ENCODE measurements around the gene NPAS3.

NPAS3 gene

GRCh38 chr14:33570694-33571310, 632.1 kb downstream of the NPAS3 start:
- 90 to 93% methylated on average over 4 to 5 of the region's 5 CpGs for WGBS, 2 experiments
- Histone ChIP-seq H3K4me1 (ENCODE audit: control insufficient read depth, insufficient read depth, low read length) (no peaks in the 10 kb centered on the region), H3K27ac (ENCODE audit: insufficient read depth, low read depth, low read length, poor library complexity, severe bottlenecking) (no peak overlapping the region), H3K9me3 (ENCODE audit: control insufficient read depth, low read length) (no peaks in the 10 kb centered on the region), H3K4me3 (ENCODE audit: insufficient read depth, low read depth, low read length) (no peak overlapping the region), H3K27me3 (ENCODE audit: control insufficient read depth, insufficient read depth, low read length, poor library complexity, severe bottlenecking) (no peaks in the 10 kb centered on the region), H3K36me3 (ENCODE audit: control insufficient read depth, insufficient read depth, low read length) (no peaks in the 10 kb centered on the region)

DNA sequence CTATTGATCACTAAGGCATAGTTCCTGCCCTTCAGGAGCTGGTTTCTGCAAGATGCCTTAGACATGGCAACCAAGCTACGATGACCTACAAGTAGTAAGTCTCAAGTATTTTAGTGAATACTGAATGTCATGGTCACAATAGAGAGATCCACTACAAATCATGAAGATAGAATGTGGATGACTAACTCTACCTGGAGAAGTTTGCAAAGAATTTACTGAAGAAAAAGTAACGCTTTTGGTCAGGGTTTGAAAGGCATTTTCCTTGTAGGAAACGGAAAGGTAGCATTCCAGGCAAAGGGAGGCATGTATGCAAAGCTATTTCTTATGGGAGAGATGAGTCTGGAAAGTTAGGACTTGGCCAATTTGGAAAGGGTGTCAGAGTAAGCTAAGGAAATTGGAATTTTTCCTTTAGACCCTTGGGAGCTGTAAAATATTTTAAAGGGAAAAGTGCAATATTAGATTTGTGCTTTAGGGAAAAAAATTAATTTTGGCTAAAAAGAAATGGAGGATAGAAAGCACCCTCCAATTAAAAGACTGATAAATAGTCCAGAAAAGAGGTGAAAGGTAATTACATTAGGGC, 634.7 kb downstream of the NPAS3 start:
- WGBS, 2 experiments: 93 to 97% methylated on average over 3 of the region's 3 CpGs
- Histone ChIP-seq H3K36me3 (ENCODE audit: control insufficient read depth, insufficient read depth, low read length) (no peaks in the 10 kb centered on the region), H3K9me3 (ENCODE audit: control insufficient read depth, low read length) (no peaks in the 10 kb centered on the region), H3K4me3 (ENCODE audit: insufficient read depth, low read depth, low read length) (no peak overlapping the region), H3K4me1 (ENCODE audit: control insufficient read depth, insufficient read depth, low read length) (no peaks in the 10 kb centered on the region), H3K27me3 (ENCODE audit: control insufficient read depth, insufficient read depth, low read length, poor library complexity, severe bottlenecking) (no peaks in the 10 kb centered on the region), H3K27ac (ENCODE audit: insufficient read depth, low read depth, low read length, poor library complexity, severe bottlenecking) (no peak overlapping the region)

DNA sequence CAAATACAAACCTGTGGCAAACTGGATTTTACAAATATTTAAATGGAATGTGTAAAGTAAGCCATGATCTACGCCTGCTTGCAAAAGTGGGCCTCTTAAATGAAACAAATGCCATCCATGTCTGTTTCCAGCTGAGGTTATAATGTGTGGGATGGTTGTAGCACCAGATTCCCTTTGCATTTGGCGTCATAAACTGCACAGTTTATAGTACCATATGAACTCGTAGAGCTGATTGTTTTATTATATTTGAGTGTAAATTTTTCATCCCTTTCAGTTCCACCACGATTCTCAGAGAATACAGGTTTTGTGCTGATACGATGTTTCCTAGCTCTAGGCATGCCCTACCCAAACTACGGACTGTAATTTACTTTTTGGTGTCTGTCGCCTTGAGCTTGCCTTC, 637.3 kb downstream of the NPAS3 start:
- WGBS, 2 experiments: 93 to 94% methylated on average over 7 of the region's 7 CpGs
- Histone ChIP-seq H3K27ac (ENCODE audit: insufficient read depth, low read depth, low read length, poor library complexity, severe bottlenecking) (no peak overlapping the region), H3K4me3 (ENCODE audit: insufficient read depth, low read depth, low read length) (no peak overlapping the region), H3K4me1 (ENCODE audit: control insufficient read depth, insufficient read depth, low read length) (no peaks in the 10 kb centered on the region), H3K9me3 (ENCODE audit: control insufficient read depth, low read length) (no peaks in the 10 kb centered on the region), H3K36me3 (ENCODE audit: control insufficient read depth, insufficient read depth, low read length) (no peaks in the 10 kb centered on the region), H3K27me3 (ENCODE audit: control insufficient read depth, insufficient read depth, low read length, poor library complexity, severe bottlenecking) (no peaks in the 10 kb centered on the region)

- no peak overlapping the region for H3K4me3 ChIP-seq (ENCODE audit: insufficient read depth, low read depth, low read length)
- no peaks in the 10 kb centered on the region for H3K4me1 ChIP-seq (ENCODE audit: control insufficient read depth, insufficient read depth, low read length)
- H3K27me3 ChIP-seq (ENCODE audit: control insufficient read depth, insufficient read depth, low read length, poor library complexity, severe bottlenecking): no peaks in the 10 kb centered on the region
- H3K9me3 ChIP-seq (ENCODE audit: control insufficient read depth, low read length): no peaks in the 10 kb centered on the region
- no peaks in the 10 kb centered on the region for H3K36me3 ChIP-seq (ENCODE audit: control insufficient read depth, insufficient read depth, low read length)
- WGBS, 2 experiments: 95 to 98% methylated on average over 2 of the region's 3 CpGs
- H3K27ac ChIP-seq (ENCODE audit: insufficient read depth, low read depth, low read length, poor library complexity, severe bottlenecking): no peak overlapping the region
Observed at GRCh38 chr14:33578461-33579216, 640.0 kb downstream of the NPAS3 start.

- Histone ChIP-seq H3K9me3 (ENCODE audit: control insufficient read depth, low read length) (no peaks in the 10 kb centered on the region), H3K4me3 (ENCODE audit: insufficient read depth, low read depth, low read length) (no peak overlapping the region), H3K4me1 (ENCODE audit: control insufficient read depth, insufficient read depth, low read length) (no peaks in the 10 kb centered on the region), H3K27me3 (ENCODE audit: control insufficient read depth, insufficient read depth, low read length, poor library complexity, severe bottlenecking) (no peaks in the 10 kb centered on the region), H3K36me3 (ENCODE audit: control insufficient read depth, insufficient read depth, low read length) (no peaks in the 10 kb centered on the region), H3K27ac (ENCODE audit: insufficient read depth, low read depth, low read length, poor library complexity, severe bottlenecking) (no peak overlapping the region)
- WGBS, 2 experiments: 92% methylated on average over 9 of the region's 9 CpGs
Observed at GRCh38 chr14:33580231-33580749, 641.6 kb downstream of the NPAS3 start.

DNA sequence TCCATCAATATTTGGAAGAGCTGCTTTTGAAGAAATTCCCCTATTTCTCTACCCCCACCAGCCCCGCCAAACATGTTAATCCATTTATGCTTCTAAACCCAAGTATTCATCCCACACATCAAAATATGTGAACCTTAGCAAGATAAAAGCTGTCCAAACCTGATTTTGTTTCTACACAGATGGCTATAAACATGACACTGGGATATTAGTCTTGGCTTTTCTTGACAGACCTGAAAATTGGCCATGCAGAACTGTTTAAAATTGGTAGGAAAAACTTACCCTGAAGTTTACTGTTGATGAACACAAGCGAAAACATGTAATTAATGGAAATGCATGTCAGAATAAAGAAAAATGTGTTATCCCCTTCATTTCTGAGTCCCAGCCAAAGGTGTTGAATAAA, 642.2 kb downstream of the NPAS3 start:
- Histone ChIP-seq H3K9me3 (ENCODE audit: control insufficient read depth, low read length) (no peaks in the 10 kb centered on the region), H3K4me1 (ENCODE audit: control insufficient read depth, insufficient read depth, low read length) (no peaks in the 10 kb centered on the region), H3K4me3 (ENCODE audit: insufficient read depth, low read depth, low read length) (no peak overlapping the region), H3K27me3 (ENCODE audit: control insufficient read depth, insufficient read depth, low read length, poor library complexity, severe bottlenecking) (no peaks in the 10 kb centered on the region), H3K27ac (ENCODE audit: insufficient read depth, low read depth, low read length, poor library complexity, severe bottlenecking) (no peak overlapping the region), H3K36me3 (ENCODE audit: control insufficient read depth, insufficient read depth, low read length) (no peaks in the 10 kb centered on the region)
- WGBS, 2 experiments: 96% methylated on average over 2 of the region's 2 CpGs

DNA sequence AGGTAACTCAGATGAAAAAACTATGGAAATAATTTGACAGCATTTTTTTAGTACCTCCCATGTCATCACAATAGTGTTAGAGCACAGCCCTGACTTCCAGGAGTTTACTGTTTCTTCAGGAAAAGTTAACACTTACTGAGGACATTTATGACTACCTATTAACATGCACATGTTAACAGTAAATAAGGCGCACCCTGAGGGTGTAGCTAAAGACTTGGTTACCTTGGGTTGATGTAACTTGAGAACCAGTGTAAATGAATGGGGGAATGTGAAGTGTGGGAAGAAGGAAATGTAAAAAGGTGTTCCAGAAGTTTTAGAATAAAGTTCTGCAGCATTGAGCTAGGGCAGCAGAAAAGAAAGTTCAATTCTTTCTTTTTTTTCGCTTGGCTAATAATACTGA, 646.0 kb downstream of the NPAS3 start:
- no peaks in the 10 kb centered on the region for H3K36me3 ChIP-seq (ENCODE audit: control insufficient read depth, insufficient read depth, low read length)
- H3K27ac ChIP-seq (ENCODE audit: insufficient read depth, low read depth, low read length, poor library complexity, severe bottlenecking): no peak overlapping the region
- WGBS, 2 experiments: 87 to 93% methylated on average over 2 of the region's 2 CpGs
- no peaks in the 10 kb centered on the region for H3K27me3 ChIP-seq (ENCODE audit: control insufficient read depth, insufficient read depth, low read length, poor library complexity, severe bottlenecking)
- H3K4me3 ChIP-seq (ENCODE audit: insufficient read depth, low read depth, low read length): no peak overlapping the region
- no peaks in the 10 kb centered on the region for H3K4me1 ChIP-seq (ENCODE audit: control insufficient read depth, insufficient read depth, low read length)
- no peaks in the 10 kb centered on the region for H3K9me3 ChIP-seq (ENCODE audit: control insufficient read depth, low read length)

DNA sequence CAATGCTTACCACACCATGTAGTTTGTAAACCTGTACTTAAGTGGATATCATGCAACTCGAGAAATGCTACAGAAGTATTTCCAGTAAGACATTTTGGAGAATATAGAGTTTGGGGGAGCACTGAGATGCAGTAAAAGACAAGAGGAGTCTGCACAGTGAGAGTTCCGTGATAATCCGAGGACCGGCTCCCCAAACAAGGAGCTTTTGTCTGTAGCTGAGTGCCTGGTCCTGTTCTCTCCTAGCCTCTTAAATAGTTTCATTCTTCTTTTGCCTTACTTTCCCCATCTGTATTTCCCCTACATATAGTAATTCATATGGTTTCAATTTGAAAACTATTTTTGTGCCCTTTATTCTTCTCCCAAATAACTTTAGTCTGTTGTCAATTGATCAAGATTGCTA, 648.1 kb downstream of the NPAS3 start:
- WGBS, 2 experiments: 93 to 94% methylated on average over 4 of the region's 4 CpGs

DNA sequence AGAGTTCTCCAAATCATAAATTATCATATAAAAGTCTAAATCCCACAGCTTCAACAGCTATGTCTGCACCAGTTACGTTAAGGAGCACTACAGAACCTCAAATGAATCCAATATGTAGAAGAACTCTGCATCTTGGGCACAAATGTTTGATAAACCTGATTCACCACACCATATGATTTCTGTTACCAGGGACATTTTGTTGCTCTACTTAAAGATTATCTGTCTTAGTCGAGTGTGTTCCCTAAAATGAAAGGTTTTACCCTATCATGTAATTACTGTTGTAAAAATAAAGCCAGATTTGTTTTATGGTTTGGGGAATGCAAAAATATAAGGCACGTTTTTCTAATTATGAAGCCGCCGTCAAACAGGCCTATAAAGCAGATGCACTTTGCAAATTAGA, 649.1 kb downstream of the NPAS3 start:
- WGBS, 2 experiments: 93 to 97% methylated on average over 4 to 5 of the region's 5 CpGs
- H3K36me3 ChIP-seq (ENCODE audit: control insufficient read depth, insufficient read depth, low read length): no peaks in the 10 kb centered on the region

More for the DNA sequence above, 648.1 kb downstream of the NPAS3 start:
- Histone ChIP-seq H3K36me3 (ENCODE audit: control insufficient read depth, insufficient read depth, low read length) (no peaks in the 10 kb centered on the region), H3K27me3 (ENCODE audit: control insufficient read depth, insufficient read depth, low read length, poor library complexity, severe bottlenecking) (no peaks in the 10 kb centered on the region), H3K9me3 (ENCODE audit: control insufficient read depth, low read length) (no peaks in the 10 kb centered on the region), H3K27ac (ENCODE audit: insufficient read depth, low read depth, low read length, poor library complexity, severe bottlenecking) (no peak overlapping the region), H3K4me3 (ENCODE audit: insufficient read depth, low read depth, low read length) (no peak overlapping the region), H3K4me1 (ENCODE audit: control insufficient read depth, insufficient read depth, low read length) (no peaks in the 10 kb centered on the region)

DNA sequence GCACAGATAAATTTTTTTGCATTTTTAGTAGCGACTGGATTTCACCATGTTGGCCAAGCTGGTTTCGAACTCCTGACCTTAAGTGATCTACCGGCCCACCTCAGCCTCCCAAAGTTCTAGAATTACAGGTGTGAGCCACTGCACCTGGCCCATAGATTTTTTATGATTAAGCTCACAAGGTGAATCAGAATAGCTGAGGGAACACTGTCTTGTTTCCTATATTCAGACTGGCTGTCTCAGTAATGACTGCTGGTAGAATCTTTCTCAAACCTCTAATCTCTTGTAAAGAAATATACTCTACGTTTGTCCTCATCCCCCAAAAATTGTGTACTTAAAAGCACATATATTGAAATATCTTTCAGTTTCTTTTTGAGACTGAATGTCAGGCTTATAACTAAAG, 650.1 kb downstream of the NPAS3 start:
- Histone ChIP-seq H3K36me3 (ENCODE audit: control insufficient read depth, insufficient read depth, low read length) (no peaks in the 10 kb centered on the region), H3K27ac (ENCODE audit: insufficient read depth, low read depth, low read length, poor library complexity, severe bottlenecking) (no peak overlapping the region), H3K9me3 (ENCODE audit: control insufficient read depth, low read length) (no peaks in the 10 kb centered on the region), H3K4me3 (ENCODE audit: insufficient read depth, low read depth, low read length) (no peak overlapping the region), H3K4me1 (ENCODE audit: control insufficient read depth, insufficient read depth, low read length) (no peaks in the 10 kb centered on the region), H3K27me3 (ENCODE audit: control insufficient read depth, insufficient read depth, low read length, poor library complexity, severe bottlenecking) (no peaks in the 10 kb centered on the region)
- 88 to 90% methylated on average over 4 of the region's 4 CpGs for WGBS, 2 experiments

More for the DNA sequence above, 649.1 kb downstream of the NPAS3 start:
- Histone ChIP-seq H3K27me3 (ENCODE audit: control insufficient read depth, insufficient read depth, low read length, poor library complexity, severe bottlenecking) (no peaks in the 10 kb centered on the region), H3K4me1 (ENCODE audit: control insufficient read depth, insufficient read depth, low read length) (no peaks in the 10 kb centered on the region), H3K4me3 (ENCODE audit: insufficient read depth, low read depth, low read length) (no peak overlapping the region), H3K27ac (ENCODE audit: insufficient read depth, low read depth, low read length, poor library complexity, severe bottlenecking) (no peak overlapping the region), H3K9me3 (ENCODE audit: control insufficient read depth, low read length) (no peaks in the 10 kb centered on the region)

All from ectodermal cell (in vitro differentiated cells).